Retinal pigment epithelial cell (primary cell): ENCODE results near the gene OLFML1.

ENCODE experiments used
- DNase-seq: peaks from one replicate; pipeline ENCODE4 v3.0.0-alpha.2; 2010; ENCODE audit warnings: low read depth
- H3K4me3 ChIP-seq: 2 replicates; pipeline ENCODE4 v1.5.1; 2011; ENCODE audit warnings: mild to moderate bottlenecking, low read length, control low read depth, moderate library complexity
- CTCF ChIP-seq: conservative IDR thresholded peaks from 2 replicates; pipeline ENCODE4 v1.5.1; 2011; ENCODE audit warnings: low read depth, low read length, control low read depth, inconsistent platforms

Gene OLFML1

DNA sequence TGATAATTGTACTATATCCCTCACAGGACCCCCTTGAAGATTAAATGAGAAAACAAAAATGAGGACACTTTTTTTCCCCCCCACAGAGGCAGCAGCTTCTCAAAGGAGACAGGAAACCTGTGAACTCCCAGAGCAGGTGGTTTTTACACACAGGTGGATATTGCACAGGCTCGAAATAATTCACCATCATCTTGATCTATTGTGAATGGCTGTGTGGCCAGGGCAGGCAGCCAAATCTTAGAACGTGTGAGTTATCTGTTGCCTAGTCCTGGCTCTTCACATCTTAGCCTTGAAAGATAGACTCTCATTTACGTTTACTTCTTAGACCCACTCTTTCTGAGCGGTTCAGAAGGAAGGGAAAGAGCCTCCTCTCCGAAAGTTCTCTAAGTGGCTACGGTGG is 52.0 kb downstream of the OLFML1 start:
- no peak for TF ChIP-seq CTCF
- DNase-seq, result no peak
- no peak overlapping the region for H3K4me3 ChIP-seq

DNA sequence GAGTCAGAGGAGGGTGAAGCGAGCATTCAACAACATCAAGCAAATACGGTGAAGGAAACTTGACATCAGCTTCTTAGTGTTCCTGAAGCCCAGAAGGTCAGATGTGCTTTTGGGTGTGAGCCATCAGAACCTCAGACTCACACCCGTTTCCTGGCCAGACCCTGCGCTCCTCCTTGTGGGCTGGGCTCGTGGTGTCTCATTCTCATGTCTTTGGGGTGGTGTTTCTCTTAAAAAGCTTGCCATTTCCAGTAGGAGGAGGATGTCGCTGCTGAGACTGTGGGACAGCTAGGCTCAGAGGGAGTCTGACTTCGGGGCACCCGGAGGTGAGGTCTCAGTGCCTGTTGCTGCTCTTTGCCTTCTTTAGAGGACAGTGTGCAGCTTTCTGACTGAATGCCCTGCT is 52.7 kb downstream of the OLFML1 start:
- no peak for DNase-seq
- TF ChIP-seq CTCF, result no peak
- H3K4me3 ChIP-seq, result no peak overlapping the region

DNA sequence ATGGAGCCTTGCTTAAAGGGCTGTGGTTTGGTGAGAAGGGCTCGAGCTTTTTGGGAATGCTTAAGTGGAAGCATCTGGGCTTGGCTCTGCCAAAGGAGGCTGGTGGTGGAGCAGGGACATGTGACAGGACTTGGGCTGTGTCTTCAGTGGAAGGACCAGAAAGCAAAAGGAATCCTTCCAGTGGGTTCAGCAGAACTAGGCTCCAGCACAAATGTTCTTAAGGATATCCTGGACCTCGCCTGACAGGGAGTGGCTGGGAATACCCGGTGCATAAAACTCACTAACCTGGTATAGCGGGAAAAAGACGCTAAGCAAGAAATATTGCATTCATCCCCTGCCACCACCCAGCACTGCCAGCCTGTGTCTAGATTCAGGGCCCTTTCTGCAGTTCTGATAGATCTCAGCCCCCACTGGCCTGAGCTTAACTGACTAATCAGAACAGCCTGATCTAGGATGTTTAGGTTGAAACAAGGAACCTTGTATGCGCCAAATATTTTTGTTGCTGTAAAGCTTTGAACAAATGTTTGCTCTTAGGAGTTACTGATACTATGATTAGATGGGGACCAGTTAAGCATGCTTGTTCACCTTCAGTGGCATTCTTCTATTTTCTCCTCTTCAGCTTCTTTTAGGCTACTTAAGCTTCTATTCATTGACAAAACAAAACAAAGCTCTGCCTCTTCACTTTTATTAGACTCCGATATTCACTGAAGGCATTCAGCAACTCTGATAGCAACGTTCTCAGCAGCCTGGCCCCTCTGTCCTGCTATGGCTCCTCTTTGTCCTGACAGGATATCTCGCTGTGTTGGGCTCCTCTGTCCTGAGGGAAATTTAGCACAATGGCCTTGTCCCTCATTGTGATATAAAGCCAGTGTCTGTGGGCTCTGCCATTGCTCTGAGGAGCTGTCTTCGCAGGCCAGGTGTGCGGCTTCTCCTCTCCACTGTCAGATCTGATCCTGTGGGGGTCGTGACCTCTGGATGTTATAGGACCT is 53.5 kb downstream of the OLFML1 start:
- no peak for DNase-seq
- TF ChIP-seq CTCF, result no peak
- no peak overlapping the region for H3K4me3 ChIP-seq

DNA sequence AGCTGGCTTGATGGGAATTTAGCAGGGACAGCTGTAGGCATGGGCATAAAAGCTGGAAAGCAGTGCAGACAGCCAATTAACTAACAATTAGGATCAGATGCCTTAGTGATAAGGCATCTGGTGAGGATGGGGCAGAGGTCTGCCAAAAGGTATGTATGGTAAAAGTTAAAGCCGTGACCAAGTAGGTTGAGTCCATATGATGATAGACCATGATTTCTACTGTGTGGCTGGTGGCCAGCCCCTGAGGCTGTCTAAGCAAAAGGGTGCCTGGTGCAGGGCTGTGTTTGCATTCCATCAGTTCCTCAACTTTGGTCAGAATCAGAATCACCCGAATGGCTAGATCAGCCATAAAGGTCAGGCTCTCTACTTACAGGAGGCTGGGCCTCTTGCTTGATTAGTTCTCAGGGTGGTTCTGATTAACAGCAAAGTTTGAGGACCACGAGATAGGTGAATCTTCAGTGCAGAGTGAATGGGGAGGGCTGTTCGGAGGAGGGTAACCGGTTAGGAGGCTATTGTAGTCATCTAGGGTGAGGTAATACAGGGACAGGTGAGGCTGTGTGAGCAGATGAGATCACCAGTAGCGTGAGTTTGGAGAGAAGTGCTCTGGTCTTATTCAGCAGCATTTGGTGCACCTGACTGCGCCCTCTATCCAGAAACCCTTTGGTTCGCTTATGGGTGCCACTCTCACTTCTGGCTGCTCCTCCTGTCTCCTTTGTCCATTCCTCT is 55.7 kb downstream of the OLFML1 start:
- no peak for TF ChIP-seq CTCF
- DNase-seq, result no peak
- H3K4me3 ChIP-seq, result no peak overlapping the region

DNA sequence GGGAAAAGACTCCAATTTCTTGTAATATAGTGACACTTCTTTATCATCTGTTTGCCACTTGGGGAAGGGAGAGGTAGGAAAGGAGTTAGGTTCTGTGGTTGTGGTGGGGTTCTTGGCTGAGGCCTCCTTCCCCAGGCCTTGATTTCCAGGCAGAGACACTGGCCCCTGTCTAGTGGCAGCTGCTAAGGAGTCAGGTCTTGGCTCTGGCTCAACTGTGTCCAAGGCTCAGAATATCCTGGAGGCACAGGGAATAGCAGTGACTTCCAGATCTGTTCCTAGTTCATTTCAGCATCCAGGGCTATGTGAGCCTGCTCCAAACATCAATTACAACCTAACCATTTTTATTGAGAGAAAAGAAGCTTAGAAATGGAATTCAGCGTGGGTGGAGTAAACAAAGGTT is 58.0 kb downstream of the OLFML1 start:
- no peak for DNase-seq
- no peak for TF ChIP-seq CTCF
- no peak overlapping the region for H3K4me3 ChIP-seq

DNA sequence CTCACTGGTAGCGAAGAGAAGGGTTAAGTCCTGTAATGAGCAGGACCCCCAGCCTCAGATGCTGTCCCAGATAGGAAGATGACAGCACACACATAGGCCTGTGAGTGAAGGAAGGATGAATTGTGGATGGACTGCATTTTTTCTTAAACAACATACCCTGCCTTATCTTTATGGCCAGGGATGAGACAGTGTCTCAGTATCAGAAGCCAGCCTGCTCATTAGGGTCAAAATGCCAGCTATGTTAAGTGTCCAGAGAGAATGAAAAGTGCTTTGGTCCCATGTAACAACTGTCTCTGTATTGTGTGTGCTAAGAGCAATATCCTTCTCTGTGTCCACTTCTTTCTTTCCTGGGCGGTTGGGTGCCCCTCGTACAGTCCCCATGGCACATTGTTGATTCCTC is 58.7 kb downstream of the OLFML1 start:
- no peak for DNase-seq
- H3K4me3 ChIP-seq, result no peak overlapping the region
- no peak for TF ChIP-seq CTCF

- DNase-seq, result no peak
- no peak for TF ChIP-seq CTCF
- H3K4me3 ChIP-seq, result no peak overlapping the region
Observed at GRCh38 chr11:7545611-7546010, 60.3 kb downstream of the OLFML1 start.
